Keratinocyte (primary cell): ENCODE measurements around the gene ZCCHC17. TPM values are rescaled to one million over a fixed set of nuclear protein-coding genes. Genes with fewer than 3 reads are reported as not detected.

Experiments
- DNase-seq: peaks from one replicate; pipeline ENCODE4 v3.0.0-alpha.2; 2011; ENCODE audit warnings: low read depth, missing footprints, low spot score
- FAIRE-seq: peaks from 2 replicates; lab custom pipeline; 2011; peaks lifted over from hg19 to GRCh38; lab: Jason Lieb, UNC
- H2AFZ ChIP-seq: 2 replicates; pipeline ENCODE4 v1.6.0; 2012; ENCODE audit warnings: low read length, control low read depth, inconsistent platforms; ENCODE audit not compliant: control insufficient read depth
- H3K27ac ChIP-seq: 2 replicates; pipeline ENCODE4 v1.5.1; 2011; ENCODE audit warnings: low read length; ENCODE audit not compliant: control insufficient read depth, insufficient read depth
- H3K27me3 ChIP-seq: 3 replicates; pipeline ENCODE4 v1.6.0; 2011; ENCODE audit warnings: low read length; ENCODE audit not compliant: control insufficient read depth, insufficient read depth; ENCODE audit errors: extremely low read depth
- H3K36me3 ChIP-seq, 2 experiments: 2 replicates in 1 of 2; 3 replicates in 1 of 2; pipeline ENCODE4 v1.5.1; 2011; ENCODE audit warnings: low read length in 2 of 2, mild to moderate bottlenecking in 1 of 2; ENCODE audit not compliant: control insufficient read depth in 2 of 2, insufficient read depth in 2 of 2; ENCODE audit errors: extremely low read depth in 1 of 2
- H3K4me1 ChIP-seq: 3 replicates; pipeline ENCODE4 v1.5.1; 2011; ENCODE audit warnings: low read length; ENCODE audit not compliant: control insufficient read depth, insufficient read depth; ENCODE audit errors: extremely low read depth
- H3K4me2 ChIP-seq: 3 replicates; pipeline ENCODE4 v1.6.0; 2011; ENCODE audit warnings: low read depth, low read length; ENCODE audit not compliant: control insufficient read depth, insufficient read depth; ENCODE audit errors: extremely low read depth
- H3K4me3 ChIP-seq, 3 experiments: fragments of 200-600 bp in 1 of 3; sonication (generic) in 1 of 3; 2 replicates in 2 of 3; 3 replicates in 1 of 3; pipeline ENCODE4 v1.5.1; 2011 to 2016; ENCODE audit warnings: low read length in 3 of 3, mild to moderate bottlenecking in 3 of 3, control low read depth in 2 of 3, inconsistent platforms in 1 of 3, low read depth in 1 of 3, mixed read lengths in 1 of 3, mixed run types in 1 of 3, moderate library complexity in 1 of 3; ENCODE audit not compliant: control insufficient read depth in 2 of 3, insufficient read depth in 2 of 3; ENCODE audit errors: extremely low read depth in 1 of 3
- H3K79me2 ChIP-seq: 2 replicates; pipeline ENCODE4 v1.6.0; 2012; ENCODE audit warnings: low read length; ENCODE audit not compliant: control insufficient read depth, insufficient read depth
- H3K9ac ChIP-seq: 3 replicates; pipeline ENCODE4 v1.6.0; 2011; ENCODE audit warnings: low read length; ENCODE audit not compliant: control insufficient read depth, insufficient read depth; ENCODE audit errors: extremely low read depth
- H3K9me1 ChIP-seq: 3 replicates; pipeline ENCODE4 v1.6.0; 2011; ENCODE audit warnings: low read length; ENCODE audit not compliant: control insufficient read depth, insufficient read depth; ENCODE audit errors: extremely low read depth
- H3K9me3 ChIP-seq: 2 replicates; pipeline ENCODE4 v1.5.1; 2012; ENCODE audit warnings: low read depth, low read length; ENCODE audit not compliant: control insufficient read depth
- H4K20me1 ChIP-seq: 3 replicates; pipeline ENCODE4 v1.6.0; 2011; ENCODE audit warnings: low read length; ENCODE audit not compliant: control insufficient read depth, insufficient read depth; ENCODE audit errors: extremely low read depth
- CTCF ChIP-seq, 3 experiments: IDR thresholded peaks in 1 of 3; conservative IDR thresholded peaks in 1 of 3; optimal IDR thresholded peaks in 1 of 3; 2 replicates in 2 of 3; 3 replicates in 1 of 3; pipeline versions ENCODE3 to v1.5.1; 2011; ENCODE audit warnings: low read length in 3 of 3, mild to moderate bottlenecking in 3 of 3, moderate library complexity in 2 of 3, control low read depth in 1 of 3, inconsistent platforms in 1 of 3; ENCODE audit not compliant: insufficient read depth in 2 of 3; ENCODE audit errors: extremely low read depth in 1 of 3
- EZH2 ChIP-seq: IDR thresholded peaks from one replicate; pipeline ENCODE4 v1.6.1; 2012; ENCODE audit warnings: inconsistent platforms, mild to moderate bottlenecking, low read length, moderate library complexity
- dilution Hi-C: fragments of 300-500 bp; cut with MboI; formaldehyde crosslinking; loops from one replicate; pipeline ENCODE4 v1.7.0; 2020; ENCODE audit warnings: low sequenced_read_pairs; ENCODE audit not compliant: extremely low pct_ligation_motif_present
- polyA plus RNA-seq, 5 experiments: library from polyadenylated mRNA; depleted of rRNA in 3 of 5; stranded (reverse) in 3 of 5; stranded (forward) in 1 of 5; unstranded in 1 of 5; fragments of >200 nt; gene quantifications; 1 replicate in 1 of 5; 2 replicates in 3 of 5; 3 replicates in 1 of 5; pipeline versions ENCODE4 v1.2.1 to v1.2.3, GENCODE V29; 2011 to 2012; ENCODE audit warnings: missing spikeins in 2 of 5, low read depth in 1 of 5, low replicate concordance in 1 of 5

The ZCCHC17 gene
- polyA plus RNA-seq, 1 donor (not counting 4 experiments of a cell fraction or from before 2014, with no cell fraction given) = 70.0 TPM

- Histone ChIP-seq H3K9ac (no peak overlapping the region), H4K20me1 (no peaks in the 10 kb centered on the region), H3K4me2 (no peak overlapping the region), H3K27ac (no peak overlapping the region), H3K36me3 (peaks cover 20 to 22% of the 10 kb centered on the region in 2 experiments), H3K4me3 (no peak overlapping the region), H3K4me1 (peaks cover 10% of the 10 kb centered on the region), H3K79me2 (no peaks in the 10 kb centered on the region), H3K9me3 (no peaks in the 10 kb centered on the region), H3K9me1 (no peaks in the 10 kb centered on the region), H2AFZ (no peak overlapping the region), H3K27me3 (no peaks in the 10 kb centered on the region)
- FAIRE-seq (no peak), DNase-seq (no peak)
- TF ChIP-seq CTCF (optimal IDR thresholded peaks at IDR 0.05 in 1 of 3, IDR thresholded peaks at IDR 0.05 in 1 of 3, conservative IDR thresholded peaks at IDR 0.05 in 1 of 3; ENCODE audit: extremely low read depth in 1 of 3, insufficient read depth in 2 of 3, low read length in 3 of 3) (no peak), EZH2 (no peak)
- dilution Hi-C loops = no loop called here
These were observed 71.8 kb downstream of the ZCCHC17 start for GRCh38 chr1:31368611-31369107.

- no peaks in the 10 kb centered on the region for H3K27me3 ChIP-seq
- peaks cover 10 to 11% of the 10 kb centered on the region in 2 experiments for H3K36me3 ChIP-seq
- H3K9me1 ChIP-seq = no peaks in the 10 kb centered on the region
- FAIRE-seq (no peak), DNase-seq (no peak)
- peaks cover 19% of the 10 kb centered on the region for H3K4me1 ChIP-seq
- H3K4me3 ChIP-seq = no peak overlapping the region
- H2AFZ ChIP-seq = no peak overlapping the region
- H4K20me1 ChIP-seq = no peaks in the 10 kb centered on the region
- no peaks in the 10 kb centered on the region for H3K79me2 ChIP-seq
- H3K9ac ChIP-seq = no peak overlapping the region
- no peak overlapping the region for H3K4me2 ChIP-seq
- TF ChIP-seq EZH2 (no peak), CTCF (optimal IDR thresholded peaks at IDR 0.05 in 1 of 3, IDR thresholded peaks at IDR 0.05 in 1 of 3, conservative IDR thresholded peaks at IDR 0.05 in 1 of 3; ENCODE audit: extremely low read depth in 1 of 3, insufficient read depth in 2 of 3, low read length in 3 of 3) (no peak)
- H3K9me3 ChIP-seq = no peaks in the 10 kb centered on the region
- H3K27ac ChIP-seq = no peak overlapping the region
- dilution Hi-C loops = no loop called here
These were observed 73.2 kb downstream of the ZCCHC17 start for GRCh38 chr1:31370021-31370420.
